Fibroblast of the aortic adventitia (primary cell): ENCODE measurements around the gene PLCE1. TPM values are rescaled to one million over a fixed set of nuclear protein-coding genes. Genes with fewer than 3 reads are reported as not detected.
"Not testable (repeated sequence)": the region's sequence is repeated elsewhere in the genome, so short reads cannot be mapped to it uniquely, and the experiment has no call there.

Experiments
- DNase-seq: peaks from one replicate; pipeline ENCODE4 v3.0.0-alpha.2; 2010; ENCODE audit warnings: low read depth
- H3K4me3 ChIP-seq: 2 replicates; pipeline ENCODE4 v1.5.1; 2011; ENCODE audit warnings: low read depth, mild to moderate bottlenecking, control low read depth, low read length, moderate library complexity
- total RNA-seq: library from RNA; depleted of rRNA; stranded (reverse); fragments of >200 nt; gene quantifications from 2 replicates; pipeline ENCODE4 v1.2.3, GENCODE V29; 2012; ENCODE audit warnings: low replicate concordance
- TF ChIP-seq, protein P1 (sequence below): IDR thresholded peaks from 2 replicates; pipeline ENCODE4 v1.5.1; 2011; ENCODE audit warnings: mild to moderate bottlenecking, low read length, control low read depth, inconsistent platforms; ENCODE audit not compliant: insufficient read depth

The PLCE1 gene
- total RNA-seq, 1 donor, result 8.9 TPM

DNA sequence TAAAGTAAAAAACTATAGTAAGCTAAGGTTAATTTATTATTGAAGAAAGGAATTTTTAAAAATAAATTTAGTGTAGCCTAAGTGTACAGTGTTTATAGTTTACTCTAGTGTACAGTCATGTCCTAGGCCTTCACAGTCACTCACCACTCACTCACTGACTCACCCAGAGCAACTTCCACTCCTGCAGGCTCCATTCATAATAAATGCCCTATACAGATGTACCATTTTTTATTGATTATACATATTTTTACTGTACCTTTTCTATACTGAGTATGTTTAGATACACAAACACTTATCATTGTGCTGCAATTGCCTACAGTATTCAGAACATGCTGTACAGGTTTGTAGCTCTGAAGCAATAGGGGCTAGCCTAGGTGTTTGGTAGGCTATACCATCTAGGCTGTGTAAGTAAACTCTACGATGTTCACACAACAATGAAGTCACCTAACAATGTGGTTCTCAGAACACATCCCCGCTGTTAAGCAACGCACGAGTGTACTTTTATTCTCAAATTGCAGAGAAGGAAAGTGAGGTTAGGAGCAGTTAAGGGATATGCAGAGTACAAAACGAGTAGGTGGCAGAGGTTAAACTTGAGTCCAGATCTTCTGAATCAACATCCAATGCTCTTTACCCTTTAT is 38.9 kb upstream of the PLCE1 start:
- TF ChIP-seq, protein P1, sequence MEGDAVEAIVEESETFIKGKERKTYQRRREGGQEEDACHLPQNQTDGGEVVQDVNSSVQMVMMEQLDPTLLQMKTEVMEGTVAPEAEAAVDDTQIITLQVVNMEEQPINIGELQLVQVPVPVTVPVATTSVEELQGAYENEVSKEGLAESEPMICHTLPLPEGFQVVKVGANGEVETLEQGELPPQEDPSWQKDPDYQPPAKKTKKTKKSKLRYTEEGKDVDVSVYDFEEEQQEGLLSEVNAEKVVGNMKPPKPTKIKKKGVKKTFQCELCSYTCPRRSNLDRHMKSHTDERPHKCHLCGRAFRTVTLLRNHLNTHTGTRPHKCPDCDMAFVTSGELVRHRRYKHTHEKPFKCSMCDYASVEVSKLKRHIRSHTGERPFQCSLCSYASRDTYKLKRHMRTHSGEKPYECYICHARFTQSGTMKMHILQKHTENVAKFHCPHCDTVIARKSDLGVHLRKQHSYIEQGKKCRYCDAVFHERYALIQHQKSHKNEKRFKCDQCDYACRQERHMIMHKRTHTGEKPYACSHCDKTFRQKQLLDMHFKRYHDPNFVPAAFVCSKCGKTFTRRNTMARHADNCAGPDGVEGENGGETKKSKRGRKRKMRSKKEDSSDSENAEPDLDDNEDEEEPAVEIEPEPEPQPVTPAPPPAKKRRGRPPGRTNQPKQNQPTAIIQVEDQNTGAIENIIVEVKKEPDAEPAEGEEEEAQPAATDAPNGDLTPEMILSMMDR, result no peak
- peak; percentile 20 for DNase-seq
- no peak overlapping the region for H3K4me3 ChIP-seq

DNA sequence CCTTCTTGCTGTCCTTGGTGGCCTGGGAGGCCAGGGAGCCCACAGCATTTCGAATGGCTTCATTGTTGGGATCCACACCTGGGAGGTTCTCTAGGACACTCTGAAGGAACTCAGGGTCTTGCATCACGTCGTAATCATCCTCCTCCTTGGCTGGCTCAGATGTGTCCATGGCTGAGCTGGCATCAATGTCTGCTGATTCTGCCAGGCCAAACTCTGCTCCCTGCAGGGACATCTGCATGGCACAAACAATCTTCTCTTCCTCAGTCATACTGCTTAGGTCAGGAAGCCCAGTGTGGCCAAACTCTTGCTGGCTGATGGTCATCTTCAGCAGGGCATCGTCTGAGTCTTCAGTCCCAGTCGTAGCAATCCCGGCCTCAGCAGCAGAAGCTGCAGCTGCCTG is 34.9 kb upstream of the PLCE1 start:
- DNase-seq, result no peak
- TF ChIP-seq, protein P1, result no peak
- H3K4me3 ChIP-seq, result no peak overlapping the region

DNA sequence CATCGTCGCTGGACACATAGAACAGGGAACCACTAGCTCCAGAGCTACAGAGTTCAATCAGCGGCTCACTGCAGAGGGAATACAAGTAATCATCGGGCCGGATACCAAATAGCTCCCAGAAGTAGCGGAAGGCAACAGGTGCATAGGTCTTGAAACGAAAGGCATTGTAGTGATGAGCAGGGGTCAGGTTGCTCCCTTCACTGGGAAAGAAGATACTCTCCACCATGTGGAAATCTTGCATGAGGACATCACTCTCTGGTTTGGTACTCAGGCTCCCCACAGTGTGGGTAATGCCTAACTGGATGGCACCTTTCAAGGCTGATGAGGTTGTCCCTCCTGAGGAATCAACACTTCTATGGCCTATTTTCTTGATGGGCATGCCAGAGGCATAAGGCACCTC is 32.7 kb upstream of the PLCE1 start:
- H3K4me3 ChIP-seq, DNase-seq: not testable (repeated sequence)

DNA sequence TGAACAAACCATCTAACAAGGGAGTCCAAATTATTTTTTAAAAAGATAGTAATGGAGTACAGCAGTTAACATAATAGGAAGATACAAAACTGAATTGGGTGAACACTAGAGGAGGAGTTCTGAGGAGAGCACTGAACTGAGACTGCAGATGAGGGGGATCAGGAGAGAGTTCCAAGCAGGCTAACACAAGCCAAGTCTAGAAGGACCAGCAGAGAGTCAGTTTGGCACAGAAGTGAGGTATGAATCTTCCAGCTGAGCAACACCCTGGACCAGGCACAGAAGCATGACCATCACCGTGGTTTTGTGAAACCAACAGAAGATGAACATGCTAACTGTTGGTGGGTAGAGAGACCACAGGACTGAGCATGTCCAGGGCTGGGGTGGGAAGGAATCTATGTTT is 30.8 kb upstream of the PLCE1 start:
- TF ChIP-seq, protein P1, result no peak
- no peak overlapping the region for H3K4me3 ChIP-seq
- DNase-seq, result no peak

DNA sequence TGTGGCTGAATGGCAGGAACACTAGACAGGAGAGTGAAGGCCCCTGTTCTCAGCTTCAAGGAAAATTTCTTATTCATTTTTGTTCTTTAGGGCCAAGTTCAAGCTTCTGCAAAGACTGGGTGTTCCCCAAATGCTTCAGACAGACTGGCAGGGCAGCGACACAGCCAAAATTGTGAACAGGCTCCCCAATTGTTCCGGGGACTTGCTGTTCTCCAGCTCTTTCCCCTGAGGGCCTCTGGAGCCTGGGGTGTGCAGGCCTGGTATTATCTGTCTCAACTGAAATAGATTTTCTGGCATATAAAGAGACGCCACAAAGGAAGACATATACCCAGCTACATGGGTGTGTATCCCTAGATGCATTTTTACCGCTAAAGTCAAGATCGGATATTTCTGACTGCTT is 30.3 kb upstream of the PLCE1 start:
- TF ChIP-seq, protein P1, result no peak
- no peak for DNase-seq
- no peak overlapping the region for H3K4me3 ChIP-seq

DNA sequence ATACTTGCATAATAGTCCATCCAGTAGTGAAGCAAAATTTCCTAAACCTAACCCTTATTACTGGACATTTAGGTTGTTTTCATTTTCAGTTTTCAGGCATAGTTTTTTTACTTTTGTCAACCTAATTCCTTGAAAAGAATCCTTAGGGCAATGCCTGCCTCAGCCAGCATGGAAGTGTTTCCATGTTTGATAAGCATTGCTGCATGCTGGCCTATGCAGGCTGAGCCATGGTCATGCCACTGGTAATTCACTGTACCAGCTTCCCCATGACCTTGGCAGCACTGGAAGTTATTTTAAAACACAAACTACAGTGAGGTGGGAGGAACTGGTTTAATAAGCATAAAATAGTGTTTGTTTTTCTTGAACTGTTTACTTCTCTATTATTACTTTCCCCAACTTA is 27.8 kb upstream of the PLCE1 start:
- no peak for DNase-seq
- H3K4me3 ChIP-seq, result no peak overlapping the region
- TF ChIP-seq, protein P1, result no peak

DNA sequence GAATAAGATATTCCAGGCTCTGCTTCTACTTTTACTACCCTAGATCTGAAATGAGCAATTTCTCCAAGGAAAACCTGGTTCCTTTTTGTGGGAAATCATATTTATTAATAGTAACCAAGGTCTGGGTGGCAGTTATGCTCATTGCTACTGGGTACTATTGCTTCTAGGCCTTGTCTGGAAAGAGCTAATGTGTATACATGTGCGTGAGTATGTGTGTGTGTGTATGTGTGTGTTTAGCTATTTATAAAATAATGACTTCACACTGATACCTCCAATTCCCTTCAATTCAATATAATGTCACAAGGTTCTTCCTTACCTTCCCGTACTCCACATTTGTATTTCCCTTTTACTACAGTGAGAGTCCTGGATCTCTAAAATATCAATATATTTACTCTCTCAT is 26.0 kb upstream of the PLCE1 start:
- TF ChIP-seq, protein P1, result no peak
- DNase-seq, result no peak
- H3K4me3 ChIP-seq, result no peak overlapping the region
